GM10266 (cell line): Measurements from ENCODE around the gene KCNQ1.

Experiments used
- DNase-seq: peaks from one replicate; pipeline ENCODE4 v3.0.0; 2012; ENCODE audit errors: extremely low spot score
- CTCF ChIP-seq: IDR thresholded peaks from 2 replicates; pipeline ENCODE4 v1.5.1; 2012; ENCODE audit warnings: mild to moderate bottlenecking, low read depth; ENCODE audit not compliant: control insufficient read depth, insufficient read depth; ENCODE audit errors: missing control alignments

KCNQ1 gene

GRCh38 chr11:2530131-2530854 is 85.5 kb downstream of the KCNQ1 start:
- no peak for TF ChIP-seq CTCF
- no peak for DNase-seq

DNA sequence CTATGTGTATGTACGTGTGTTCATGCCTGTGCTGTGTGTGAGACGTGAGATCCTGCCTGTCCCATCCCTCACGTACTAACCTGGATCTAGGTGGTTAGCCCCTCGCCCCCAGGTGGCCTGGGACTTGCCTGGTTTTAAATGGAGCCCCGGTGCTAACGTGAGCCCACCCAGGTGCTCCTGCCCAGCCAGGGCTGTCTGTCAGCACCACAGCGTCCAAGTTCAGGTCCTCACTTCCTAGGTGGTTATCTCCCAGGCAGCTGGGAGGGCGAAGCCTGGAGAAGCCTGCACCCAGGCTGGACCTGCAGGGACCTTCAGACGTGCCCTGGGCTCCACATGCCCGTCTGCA is 86.0 kb downstream of the KCNQ1 start:
- no peak for TF ChIP-seq CTCF
- DNase-seq, result no peak

DNA sequence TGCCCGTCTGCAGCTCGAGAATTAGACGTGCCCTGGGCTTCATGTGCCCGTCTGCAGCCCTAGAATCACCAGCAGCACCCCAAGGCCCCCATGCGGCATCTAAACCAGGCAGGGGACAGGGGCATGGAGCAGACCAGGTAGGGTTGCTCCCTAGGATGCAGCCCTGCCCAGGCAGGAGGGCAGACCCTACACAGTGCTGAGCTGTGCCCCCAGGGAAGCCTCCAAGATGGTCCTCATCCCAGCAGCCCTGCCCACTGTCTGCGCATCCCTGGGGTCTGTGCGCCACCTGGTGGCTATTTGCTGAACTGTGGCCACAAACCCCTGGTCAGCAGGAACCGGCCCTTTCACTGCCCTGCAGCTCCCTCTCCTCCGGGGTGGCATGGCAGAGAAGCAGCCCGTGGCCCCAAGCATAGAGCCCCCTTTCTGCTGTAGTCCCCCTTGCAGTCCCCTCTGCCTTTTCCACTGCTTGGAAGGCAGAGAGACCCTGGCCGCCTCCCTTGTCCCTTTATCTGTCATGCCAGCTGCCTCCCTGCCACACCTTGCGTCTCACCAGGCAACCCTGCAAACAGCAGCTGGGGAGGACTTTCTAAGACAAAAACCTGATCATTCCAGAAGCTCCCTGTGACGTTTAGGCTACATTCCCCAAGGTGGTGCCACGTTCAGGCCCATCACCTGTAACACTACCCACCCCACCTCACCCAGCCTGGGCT is 86.6 kb downstream of the KCNQ1 start:
- peak; percentile 96 for TF ChIP-seq CTCF
- DNase-seq, result peak; percentile 79

GRCh38 chr11:2531987-2532703 is 87.3 kb downstream of the KCNQ1 start:
- no peak for TF ChIP-seq CTCF
- DNase-seq, result no peak

GRCh38 chr11:2532704-2533586 is 88.1 kb downstream of the KCNQ1 start:
- peak; percentile 87 for DNase-seq
- TF ChIP-seq CTCF, result peak; percentile 98

DNA sequence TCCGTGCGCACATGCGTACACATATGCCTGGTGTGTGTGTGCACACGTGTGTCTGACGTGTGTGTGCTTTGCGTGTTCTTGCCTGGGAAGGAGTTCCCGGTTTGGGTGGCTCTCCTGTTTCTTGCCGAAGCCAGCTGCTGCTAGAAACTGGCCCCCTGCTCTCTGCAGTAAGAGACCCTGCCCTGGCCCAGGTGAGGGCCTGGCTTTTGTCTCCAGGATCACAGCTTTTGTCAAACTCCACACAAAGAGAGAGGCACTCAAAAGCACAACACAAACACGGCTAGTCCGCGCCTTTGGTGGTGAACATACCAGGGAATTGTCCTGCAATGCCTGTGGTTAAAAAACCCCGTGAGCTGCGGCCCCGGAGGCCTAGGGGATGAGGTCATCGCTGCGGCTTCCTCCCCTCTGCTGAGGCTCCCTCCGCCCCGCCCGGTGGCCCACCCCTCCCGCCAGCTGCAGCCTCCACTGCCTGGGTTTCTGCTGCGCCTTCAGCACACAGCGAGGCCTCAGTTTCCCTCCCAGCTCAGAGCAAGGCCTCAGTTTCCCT is 88.9 kb downstream of the KCNQ1 start:
- no peak for TF ChIP-seq CTCF
- DNase-seq, result peak; percentile 72
